K562 (cell line): ENCODE measurements around the gene DSP. TPM values are rescaled to one million over a fixed set of nuclear protein-coding genes. Genes with fewer than 3 reads are reported as not detected.
A peak's percentile ranks its signal among the peaks of the same experiment; 100 is the strongest.

Experiments
- ATAC-seq: fragments of 200-7000 bp; cut with Tn5 transposase; 3 replicates; pipeline ENCODE4 v1.9.1; 2020; ENCODE audit warnings: moderate library complexity
- BruUV-seq: library from RNA; stranded (reverse); fragments of 400-500 nt; replicated peaks from 2 replicates; lab custom pipeline; 2021; lab: Mats Ljungman, UMichigan
- CTCF ChIA-PET: fragments of 300-600 bp; formaldehyde crosslinking; extraction: SDS; loops from one replicate; lab custom pipeline; 2021; ENCODE audit warnings: low intra/inter-chr PET ratio; lab: Yijun Ruan, JAX
- POLR2A ChIA-PET: fragments of 300-600, 350-650 bp; sonication (Branson Sonifier 250); formaldehyde crosslinking; extraction: SDS; loops from one replicate; lab custom pipeline; 2021; ENCODE audit warnings: antibody characterized with exemption, inconsistent platforms; lab: Yijun Ruan, JAX
- DNase-seq, 4 experiments: peaks; one replicate each; pipeline versions ENCODE4 v3.0.0 to v3.0.0-alpha.2; 2011 to 2018; ENCODE audit warnings: low spot score in 3 of 4, mixed read lengths in 3 of 4; ENCODE audit errors: extremely low read depth in 1 of 4
- FAIRE-seq: peaks from 2 replicates; lab custom pipeline; 2011; peaks lifted over from hg19 to GRCh38; lab: Jason Lieb, UNC
- H2AFZ ChIP-seq: 2 replicates; pipeline ENCODE4 v1.6.0; 2011; ENCODE audit warnings: low read depth, low read length, control low read depth, inconsistent platforms
- H3K27ac ChIP-seq: fragments of 200-600 bp; 3 replicates; pipeline ENCODE4 v1.8.0; 2011; ENCODE audit warnings: low read depth, mild to moderate bottlenecking, control low read depth, inconsistent platforms, low read length, moderate library complexity, mixed read lengths; ENCODE audit errors: extremely low read depth
- H3K27me3 ChIP-seq, 2 experiments: fragments of 300-600 bp in 1 of 2; 2 replicates in 1 of 2; 3 replicates in 1 of 2; pipeline versions ENCODE4 v1.6.0 to v1.8.0; 2011; ENCODE audit warnings: inconsistent platforms in 2 of 2, low read length in 2 of 2, mild to moderate bottlenecking in 1 of 2, mixed read lengths in 1 of 2, moderate library complexity in 1 of 2; ENCODE audit not compliant: control insufficient read depth in 2 of 2, insufficient read depth in 2 of 2
- H3K36me3 ChIP-seq: fragments of 300-600 bp; 3 replicates; pipeline ENCODE4 v1.8.0; 2011; ENCODE audit warnings: mild to moderate bottlenecking, low read length, inconsistent platforms; ENCODE audit not compliant: control insufficient read depth, insufficient read depth
- H3K4me1 ChIP-seq, 2 experiments: fragments of 200-600 bp in 1 of 2; replicated peaks in 1 of 2; 2 replicates in 1 of 2; 3 replicates in 1 of 2; pipeline versions ENCODE4 v1.5.1 to v1.8.0; 2011; ENCODE audit warnings: inconsistent platforms in 2 of 2, low read length in 2 of 2, mild to moderate bottlenecking in 1 of 2, mixed read lengths in 1 of 2, moderate library complexity in 1 of 2; ENCODE audit not compliant: control insufficient read depth in 2 of 2, insufficient read depth in 2 of 2
- H3K4me2 ChIP-seq: 2 replicates; pipeline ENCODE4 v1.6.1; 2011; ENCODE audit warnings: low read length, control low read depth, inconsistent platforms, mixed read lengths; ENCODE audit not compliant: insufficient read depth
- H3K4me3 ChIP-seq: fragments of 200-600 bp; sonication (generic), shearing (Covaris generic); 2 replicates; pipeline ENCODE4 v1.5.1; 2016; ENCODE audit warnings: control low read depth, inconsistent platforms
- H3K79me2 ChIP-seq: fragments of 200-600 bp; 3 replicates; pipeline ENCODE4 v1.8.0; 2011; ENCODE audit warnings: low read length, inconsistent platforms; ENCODE audit not compliant: control insufficient read depth, insufficient read depth
- H3K9ac ChIP-seq, 2 experiments: 2 replicates each; pipeline versions ENCODE4 v1.6.0 to v1.6.1; 2011; ENCODE audit warnings: low read depth in 2 of 2, low read length in 2 of 2, control low read depth in 1 of 2, inconsistent platforms in 1 of 2, mild to moderate bottlenecking in 1 of 2, mixed read lengths in 1 of 2; ENCODE audit not compliant: insufficient read depth in 1 of 2
- H3K9me1 ChIP-seq: one replicate; pipeline ENCODE4 v1.6.0; 2011; ENCODE audit warnings: inconsistent platforms, mild to moderate bottlenecking, low read length, moderate library complexity; ENCODE audit not compliant: control insufficient read depth, insufficient read depth
- H3K9me3 ChIP-seq: replicated peaks from 2 replicates; pipeline ENCODE4 v1.5.1; 2011; ENCODE audit warnings: low read depth, low read length, inconsistent platforms; ENCODE audit not compliant: control insufficient read depth, insufficient read depth
- H4K20me1 ChIP-seq: replicated peaks from 2 replicates; pipeline ENCODE4 v1.6.1; 2011; ENCODE audit warnings: low read length, inconsistent platforms, mixed read lengths; ENCODE audit not compliant: control insufficient read depth, insufficient read depth
- CBX2 ChIP-seq: fragments of 200-600 bp; sonication (generic); IDR thresholded peaks from one replicate; pipeline ENCODE4 v1.6.1; 2012; ENCODE audit warnings: mild to moderate bottlenecking, low read length, inconsistent platforms; ENCODE audit not compliant: insufficient read depth, poor library complexity, severe bottlenecking
- CBX8 ChIP-seq: fragments of 200-600 bp; sonication (generic); IDR thresholded peaks from 2 replicates; pipeline ENCODE4 v1.6.1; 2012; ENCODE audit warnings: borderline replicate concordance, mixed run types, low read depth, mild to moderate bottlenecking, moderate library complexity, mixed read lengths, low read length, control low read depth, inconsistent platforms; ENCODE audit not compliant: poor library complexity, severe bottlenecking; ENCODE audit errors: extremely low read depth
- EZH2 ChIP-seq: IDR thresholded peaks from 2 replicates; pipeline ENCODE4 v1.6.1; 2012; ENCODE audit warnings: low read depth, mild to moderate bottlenecking, inconsistent platforms, low read length, borderline replicate concordance
- NCOA2 ChIP-seq, 2 experiments: fragments of 450-650 bp; IDR thresholded peaks; 2 replicates each; pipeline ENCODE4 v1.6.1; 2018; ENCODE audit warnings: mild to moderate bottlenecking in 2 of 2, moderate library complexity in 1 of 2; ENCODE audit not compliant: partially characterized antibody in 2 of 2
- NEUROD1 ChIP-seq: fragments of 150-350 bp; IDR thresholded peaks from 2 replicates; pipeline ENCODE4 v1.6.1; 2014; ENCODE audit warnings: borderline replicate concordance, low read length, low read depth; ENCODE audit not compliant: partially characterized antibody
- SMAD3 ChIP-seq: fragments of 450-650 bp; formaldehyde crosslinking; conservative IDR thresholded peaks from 2 replicates; pipeline ENCODE4 v1.4.0; 2020; ENCODE audit warnings: mild to moderate bottlenecking
- ZNF239 ChIP-seq: fragments of 250-450 bp; sonication (Bioruptor Pico); IDR thresholded peaks from 2 replicates; pipeline ENCODE4 v1.4.0; 2020; ENCODE audit warnings: mild to moderate bottlenecking
- WGBS: fragments of 100-300 bp; shearing (Covaris generic); methylation state at CpG from one replicate; pipeline ENCODE4 v1.1.6; 2016; ENCODE audit warnings: low coverage, mixed read lengths; ENCODE audit not compliant: insufficient coverage; ENCODE audit errors: missing lambda C conversion rate; 5-methylcytosine and 5-hydroxymethylcytosine counted together
- in situ Hi-C: fragments of 300-500 bp; cut with MboI; formaldehyde crosslinking; loops from 4 replicates; pipeline ENCODE4 v1.15.0; 2018; ENCODE audit warnings: inconsistent platforms, mixed read lengths
- intact Hi-C: fragments of 100-400 bp; cut with micrococcal nuclease; formaldehyde crosslinking; loops from 2 replicates; pipeline ENCODE4 v1.14.2; 2022
- polyA plus RNA-seq, 8 experiments: library from polyadenylated mRNA; depleted of rRNA in 4 of 8; stranded (reverse) in 5 of 8; unstranded in 3 of 8; fragments of >200 nt; fragmentation: Nextera tagmentation in 2 of 8; fragmentation: Illumina TruSeq in 1 of 8; extraction: Ambion mirVana in 2 of 8; extraction: Trizol in 1 of 8; gene quantifications; 2 replicates each; pipeline versions ENCODE4 v1.2.1 to v1.2.3, GENCODE V29; 2011 to 2014; ENCODE audit warnings: inconsistent platforms in 1 of 8, missing spikeins in 1 of 8
- total RNA-seq, 7 experiments: library from RNA; depleted of rRNA in 6 of 7; stranded (reverse); fragments of >200 nt in 6 of 7; fragmentation: Illumina TruSeq in 2 of 7; extraction: Trizol in 2 of 7; gene quantifications; 2 replicates each; pipeline versions ENCODE4 v1.2.1 to v1.2.3, GENCODE V29; 2011 to 2021; ENCODE audit warnings: low replicate concordance in 1 of 7
- TF ChIP-seq, protein P1 (sequence below): fragments of 450-650 bp; conservative IDR thresholded peaks from 2 replicates; pipeline ENCODE4 v1.6.1; 2016; ENCODE audit warnings: missing genetic modification characterization, low read depth, mild to moderate bottlenecking, missing compliant biosample characterization, moderate library complexity

DSP gene
- total and polyA plus RNA-seq, 9 of the 15 experiments (the other 6 are each of a cell fraction or from before 2014, with no cell fraction given): under 0.01 to 0.24 (median 0.03) TPM; not detected in 2

GRCh38 chr6:7543789-7544424 lies 2.4 kb downstream of the DSP start (continued):
- TF ChIP-seq SMAD3 (CRISPR knock-in tag) (no peak), EZH2 (peak; percentile 95; the same call in 1 of the 2 replicates), ZNF239 (no peak)
- TF ChIP-seq, protein P1, sequence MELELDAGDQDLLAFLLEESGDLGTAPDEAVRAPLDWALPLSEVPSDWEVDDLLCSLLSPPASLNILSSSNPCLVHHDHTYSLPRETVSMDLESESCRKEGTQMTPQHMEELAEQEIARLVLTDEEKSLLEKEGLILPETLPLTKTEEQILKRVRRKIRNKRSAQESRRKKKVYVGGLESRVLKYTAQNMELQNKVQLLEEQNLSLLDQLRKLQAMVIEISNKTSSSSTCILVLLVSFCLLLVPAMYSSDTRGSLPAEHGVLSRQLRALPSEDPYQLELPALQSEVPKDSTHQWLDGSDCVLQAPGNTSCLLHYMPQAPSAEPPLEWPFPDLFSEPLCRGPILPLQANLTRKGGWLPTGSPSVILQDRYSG (tag): no peak

GRCh38 chr6:7544597-7544996 lies 3.1 kb downstream of the DSP start:
- Histone ChIP-seq H4K20me1 (no peaks in the 10 kb centered on the region; the same call in 1 of the 2 replicates), H3K27ac (no peak overlapping the region), H3K4me1 (peaks cover 0 to 21% of the 10 kb centered on the region in 2 experiments; a peak in 2 of 5 replicates), H3K4me2 (no peak overlapping the region), H3K27me3 (peaks cover 74 to 77% of the 10 kb centered on the region in 2 experiments), H3K9ac (no peak overlapping the region), H3K4me3 (no peak overlapping the region), H3K9me1 (no peaks in the 10 kb centered on the region), H2AFZ (no peak overlapping the region), H3K36me3 (no peaks in the 10 kb centered on the region), H3K79me2 (no peaks in the 10 kb centered on the region), H3K9me3 (no peaks in the 10 kb centered on the region)
- POLR2A ChIA-PET: interaction anchor here (1.5 kb wide), 1 partner anchor 23 kb away, joined by 3 read pairs; no protein-coding TSS in a partner anchor
- in situ Hi-C loops (no loop called here), intact Hi-C loops (no loop called here)
- BruUV-seq: no TSS peak
- FAIRE-seq (no peak), DNase-seq (no peak), ATAC-seq (no peak)
- no peak for TF ChIP-seq NEUROD1
- TF ChIP-seq NCOA2 (IDR thresholded peaks at IDR 0.05; ENCODE audit: partially characterized antibody in 2 of 2): no peak
- TF ChIP-seq CBX2: peak; percentile 0
- peak; percentile 65 for TF ChIP-seq CBX8
- CTCF ChIA-PET: interaction anchor here (0.5 kb wide), 1 partner anchor 19 kb away, joined by 3 read pairs; no protein-coding TSS in a partner anchor
- 0% methylated on average over 3 of the region's 3 CpGs for WGBS
